ENCODE measurements around the gene CLIC3.

Gene CLIC3

DNA sequence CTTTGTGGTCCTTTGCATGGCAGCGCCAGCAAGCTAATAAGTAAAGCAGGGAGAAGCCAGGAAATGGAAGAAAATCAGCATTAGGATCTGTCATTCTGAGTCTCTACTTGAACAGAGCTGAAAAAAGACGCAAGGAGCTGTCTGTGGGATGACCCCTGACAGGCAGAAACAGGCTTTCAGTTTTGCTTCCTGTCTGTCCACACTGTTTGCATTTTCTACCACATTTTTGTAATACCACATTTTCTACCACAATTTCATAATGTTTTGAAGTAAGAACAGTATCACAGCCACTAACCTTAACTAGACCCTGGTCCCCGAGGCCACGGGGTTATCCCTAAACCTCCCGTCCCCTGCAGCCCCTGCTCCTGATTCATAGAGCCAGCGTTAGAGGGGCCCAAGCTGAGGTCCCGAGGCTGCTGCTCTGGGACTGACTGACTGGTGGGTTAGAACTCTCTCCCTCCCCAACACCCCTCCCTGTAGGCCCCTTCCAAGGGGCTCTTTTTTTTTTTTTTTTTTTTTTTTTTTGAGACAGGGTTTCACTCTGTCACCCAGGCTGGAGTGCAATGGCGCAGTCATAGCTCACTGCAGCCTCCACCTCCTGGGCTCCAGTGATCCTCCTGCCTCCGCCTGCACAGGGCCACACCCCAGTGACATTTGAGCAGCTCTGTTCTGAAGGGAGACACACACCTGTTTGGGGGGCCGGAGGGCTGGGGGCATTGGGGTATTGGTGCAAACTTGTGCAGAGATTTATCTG lies 4.0 kb upstream of the CLIC3 start:
- peak overlapping the region in 1 of 2 donors; percentile 32 for H3K4me3 ChIP-seq (ENCODE audit: low read depth in 1 of 2, low read length in 2 of 2)
- H3K36me3 ChIP-seq (ENCODE audit: control insufficient read depth in 1 of 2, insufficient read depth in 2 of 2, low read length in 2 of 2) = no peaks in the 10 kb centered on the region
- H3K27me3 ChIP-seq (ENCODE audit: control insufficient read depth in 1 of 2, insufficient read depth in 2 of 2, low read length in 2 of 2) = peaks cover 0 to 12% of the 10 kb centered on the region in 2 donors
- no peaks in the 10 kb centered on the region for H3K9me3 ChIP-seq (ENCODE audit: control insufficient read depth in 1 of 2, low read length in 2 of 2)
- peaks cover 20 to 22% of the 10 kb centered on the region in 2 donors for H3K4me1 ChIP-seq (ENCODE audit: control insufficient read depth in 1 of 2, insufficient read depth in 2 of 2, low read length in 2 of 2)
- H3K9ac ChIP-seq (ENCODE audit: low read depth in 1 of 2, low read length in 2 of 2) = peak overlapping the region in 1 of 2 donors; percentile 19
- H3K27ac ChIP-seq (ENCODE audit: low read depth, low read length) = peak overlapping the region; percentile 56

- Histone ChIP-seq H3K9me3 (ENCODE audit: control insufficient read depth in 1 of 2, low read length in 2 of 2) (no peaks in the 10 kb centered on the region), H3K27ac (ENCODE audit: low read depth, low read length) (no peak overlapping the region), H3K4me1 (ENCODE audit: control insufficient read depth in 1 of 2, insufficient read depth in 2 of 2, low read length in 2 of 2) (peaks cover 36 to 44% of the 10 kb centered on the region in 2 donors), H3K9ac (ENCODE audit: low read depth in 1 of 2, low read length in 2 of 2) (no peak overlapping the region), H3K27me3 (ENCODE audit: control insufficient read depth in 1 of 2, insufficient read depth in 2 of 2, low read length in 2 of 2) (peaks cover 0 to 12% of the 10 kb centered on the region in 2 donors), H3K36me3 (ENCODE audit: control insufficient read depth in 1 of 2, insufficient read depth in 2 of 2, low read length in 2 of 2) (peaks cover 0 to 3% of the 10 kb centered on the region in 2 donors), H3K4me3 (ENCODE audit: low read depth in 1 of 2, low read length in 2 of 2) (peak overlapping the region; percentile 10 to 52)
Observed at GRCh38 chr9:136997830-136998234, 1.5 kb upstream of the CLIC3 start.

DNA sequence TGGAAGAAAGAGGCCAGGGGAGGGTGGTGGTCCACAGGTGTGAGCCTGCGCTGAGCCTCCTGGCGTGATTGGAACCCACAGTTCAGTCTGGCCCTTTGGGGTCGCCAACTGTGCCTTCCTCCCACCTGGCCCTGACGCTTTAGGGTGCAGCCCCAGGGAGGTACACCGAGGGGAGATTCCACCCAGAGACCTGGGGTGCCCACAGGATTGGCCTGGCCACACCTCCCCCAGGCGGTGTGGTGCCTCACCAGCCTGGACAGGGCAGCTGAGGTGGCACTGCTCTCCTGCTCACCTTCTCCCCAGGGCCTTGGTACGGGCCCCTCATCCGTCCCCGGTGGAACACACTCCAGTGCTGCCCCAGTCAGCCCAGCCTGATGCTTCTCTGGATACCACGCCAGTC lies 1.0 kb upstream of the CLIC3 start:
- no peaks in the 10 kb centered on the region for H3K9me3 ChIP-seq (ENCODE audit: control insufficient read depth in 1 of 2, low read length in 2 of 2)
- peak overlapping the region in 1 of 2 donors; percentile 12 for H3K9ac ChIP-seq (ENCODE audit: low read depth in 1 of 2, low read length in 2 of 2)
- H3K27ac ChIP-seq (ENCODE audit: low read depth, low read length) = no peak overlapping the region
- H3K27me3 ChIP-seq (ENCODE audit: control insufficient read depth in 1 of 2, insufficient read depth in 2 of 2, low read length in 2 of 2) = peaks cover 0 to 12% of the 10 kb centered on the region in 2 donors
- H3K4me1 ChIP-seq (ENCODE audit: control insufficient read depth in 1 of 2, insufficient read depth in 2 of 2, low read length in 2 of 2) = peaks cover 37 to 48% of the 10 kb centered on the region in 2 donors
- peak overlapping the region; percentile 10 to 52 for H3K4me3 ChIP-seq (ENCODE audit: low read depth in 1 of 2, low read length in 2 of 2)
- peaks cover 0 to 3% of the 10 kb centered on the region in 2 donors for H3K36me3 ChIP-seq (ENCODE audit: control insufficient read depth in 1 of 2, insufficient read depth in 2 of 2, low read length in 2 of 2)

- Histone ChIP-seq H3K27ac (ENCODE audit: low read depth, low read length) (no peak overlapping the region), H3K4me1 (ENCODE audit: control insufficient read depth in 1 of 2, insufficient read depth in 2 of 2, low read length in 2 of 2) (peaks cover 37 to 48% of the 10 kb centered on the region in 2 donors), H3K9ac (ENCODE audit: low read depth in 1 of 2, low read length in 2 of 2) (peak overlapping the region in 1 of 2 donors; percentile 32)
Observed at GRCh38 chr9:136995772-136996311, 526 bp downstream of the CLIC3 start.

GRCh38 chr9:136995362-136995761 lies 1.0 kb downstream of the CLIC3 start:
- no peak overlapping the region for H3K27ac ChIP-seq (ENCODE audit: low read depth, low read length)

More at GRCh38 chr9:136995772-136996311, 526 bp downstream of the CLIC3 start:
- Histone ChIP-seq H3K9me3 (ENCODE audit: control insufficient read depth in 1 of 2, low read length in 2 of 2) (no peaks in the 10 kb centered on the region), H3K36me3 (ENCODE audit: control insufficient read depth in 1 of 2, insufficient read depth in 2 of 2, low read length in 2 of 2) (peaks cover 0 to 3% of the 10 kb centered on the region in 2 donors), H3K27me3 (ENCODE audit: control insufficient read depth in 1 of 2, insufficient read depth in 2 of 2, low read length in 2 of 2) (peaks cover 0 to 12% of the 10 kb centered on the region in 2 donors), H3K4me3 (ENCODE audit: low read depth in 1 of 2, low read length in 2 of 2) (peak overlapping the region in 1 of 2 donors; percentile 53)

GRCh38 chr9:136994888-136995230 lies 1.5 kb downstream of the CLIC3 start:
- peaks cover 37 to 48% of the 10 kb centered on the region in 2 donors for H3K4me1 ChIP-seq (ENCODE audit: control insufficient read depth in 1 of 2, insufficient read depth in 2 of 2, low read length in 2 of 2)

More at GRCh38 chr9:136995362-136995761, 1.0 kb downstream of the CLIC3 start:
- H3K4me3 ChIP-seq (ENCODE audit: low read depth in 1 of 2, low read length in 2 of 2) = no peak overlapping the region
- H3K4me1 ChIP-seq (ENCODE audit: control insufficient read depth in 1 of 2, insufficient read depth in 2 of 2, low read length in 2 of 2) = peaks cover 37 to 48% of the 10 kb centered on the region in 2 donors
- no peaks in the 10 kb centered on the region for H3K9me3 ChIP-seq (ENCODE audit: control insufficient read depth in 1 of 2, low read length in 2 of 2)
- H3K36me3 ChIP-seq (ENCODE audit: control insufficient read depth in 1 of 2, insufficient read depth in 2 of 2, low read length in 2 of 2) = peaks cover 0 to 3% of the 10 kb centered on the region in 2 donors
- peaks cover 0 to 12% of the 10 kb centered on the region in 2 donors for H3K27me3 ChIP-seq (ENCODE audit: control insufficient read depth in 1 of 2, insufficient read depth in 2 of 2, low read length in 2 of 2)
- no peak overlapping the region for H3K9ac ChIP-seq (ENCODE audit: low read depth in 1 of 2, low read length in 2 of 2)

DNA sequence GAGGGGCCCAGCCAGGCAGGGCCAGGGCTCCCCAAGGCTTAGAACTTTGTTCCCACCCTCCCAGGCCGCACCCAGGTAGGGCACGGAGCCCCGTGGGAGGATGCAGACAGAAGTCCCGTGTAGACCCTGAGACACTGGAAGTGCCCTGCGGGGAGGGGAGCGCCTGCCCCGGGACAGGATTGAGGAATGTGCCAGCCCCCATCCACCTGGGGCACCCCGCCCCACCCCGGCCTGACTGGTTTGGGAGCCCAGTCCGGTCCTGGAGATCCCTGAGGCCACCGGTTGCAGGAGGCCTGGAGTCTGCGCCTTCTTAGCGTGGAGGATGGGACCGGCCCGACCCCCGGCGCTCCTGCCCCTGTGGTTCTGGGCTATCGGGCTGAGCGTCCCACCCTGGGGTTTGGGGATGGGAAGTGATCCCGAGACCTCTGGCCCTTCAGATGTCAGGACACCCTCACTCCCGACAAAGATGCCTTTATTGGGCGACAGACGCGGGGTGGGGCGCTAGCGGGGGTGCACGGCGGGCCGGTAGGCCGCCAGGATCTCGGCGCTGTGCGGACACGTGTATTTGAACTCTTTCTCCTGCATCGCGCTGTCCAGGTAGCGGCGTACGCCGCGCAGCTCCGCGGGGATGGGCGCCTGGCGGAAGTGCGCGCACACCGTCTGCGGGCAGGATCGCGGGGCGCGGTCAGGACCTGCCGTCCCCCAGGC lies 2.0 kb downstream of the CLIC3 start:
- Histone ChIP-seq H3K27ac (ENCODE audit: low read depth, low read length) (no peak overlapping the region), H3K4me3 (ENCODE audit: low read depth in 1 of 2, low read length in 2 of 2) (no peak overlapping the region), H3K36me3 (ENCODE audit: control insufficient read depth in 1 of 2, insufficient read depth in 2 of 2, low read length in 2 of 2) (peaks cover 0 to 3% of the 10 kb centered on the region in 2 donors), H3K27me3 (ENCODE audit: control insufficient read depth in 1 of 2, insufficient read depth in 2 of 2, low read length in 2 of 2) (peaks cover 0 to 12% of the 10 kb centered on the region in 2 donors), H3K9me3 (ENCODE audit: control insufficient read depth in 1 of 2, low read length in 2 of 2) (no peaks in the 10 kb centered on the region), H3K4me1 (ENCODE audit: control insufficient read depth in 1 of 2, insufficient read depth in 2 of 2, low read length in 2 of 2) (peaks cover 37 to 48% of the 10 kb centered on the region in 2 donors), H3K9ac (ENCODE audit: low read depth in 1 of 2, low read length in 2 of 2) (no peak overlapping the region)

More at GRCh38 chr9:136994888-136995230, 1.5 kb downstream of the CLIC3 start:
- no peak overlapping the region for H3K9ac ChIP-seq (ENCODE audit: low read depth in 1 of 2, low read length in 2 of 2)
- no peaks in the 10 kb centered on the region for H3K9me3 ChIP-seq (ENCODE audit: control insufficient read depth in 1 of 2, low read length in 2 of 2)
- peaks cover 0 to 3% of the 10 kb centered on the region in 2 donors for H3K36me3 ChIP-seq (ENCODE audit: control insufficient read depth in 1 of 2, insufficient read depth in 2 of 2, low read length in 2 of 2)
- H3K27me3 ChIP-seq (ENCODE audit: control insufficient read depth in 1 of 2, insufficient read depth in 2 of 2, low read length in 2 of 2) = peaks cover 0 to 12% of the 10 kb centered on the region in 2 donors
- H3K27ac ChIP-seq (ENCODE audit: low read depth, low read length) = no peak overlapping the region
- H3K4me3 ChIP-seq (ENCODE audit: low read depth in 1 of 2, low read length in 2 of 2) = no peak overlapping the region

- H3K27me3 ChIP-seq (ENCODE audit: control insufficient read depth in 1 of 2, insufficient read depth in 2 of 2, low read length in 2 of 2) = peaks cover 0 to 12% of the 10 kb centered on the region in 2 donors
- peak overlapping the region; percentile 83 to 87 for H3K4me3 ChIP-seq (ENCODE audit: low read depth in 1 of 2, low read length in 2 of 2)
- peaks cover 0 to 3% of the 10 kb centered on the region in 2 donors for H3K36me3 ChIP-seq (ENCODE audit: control insufficient read depth in 1 of 2, insufficient read depth in 2 of 2, low read length in 2 of 2)
- peak overlapping the region; percentile 66 for H3K27ac ChIP-seq (ENCODE audit: low read depth, low read length)
- peak overlapping the region; percentile 73 for H3K9ac ChIP-seq (ENCODE audit: low read depth in 1 of 2, low read length in 2 of 2)
- peaks cover 37 to 48% of the 10 kb centered on the region in 2 donors for H3K4me1 ChIP-seq (ENCODE audit: control insufficient read depth in 1 of 2, insufficient read depth in 2 of 2, low read length in 2 of 2)
- no peaks in the 10 kb centered on the region for H3K9me3 ChIP-seq (ENCODE audit: control insufficient read depth in 1 of 2, low read length in 2 of 2)
Observed at GRCh38 chr9:136992819-136993369, 3.5 kb downstream of the CLIC3 start.

DNA sequence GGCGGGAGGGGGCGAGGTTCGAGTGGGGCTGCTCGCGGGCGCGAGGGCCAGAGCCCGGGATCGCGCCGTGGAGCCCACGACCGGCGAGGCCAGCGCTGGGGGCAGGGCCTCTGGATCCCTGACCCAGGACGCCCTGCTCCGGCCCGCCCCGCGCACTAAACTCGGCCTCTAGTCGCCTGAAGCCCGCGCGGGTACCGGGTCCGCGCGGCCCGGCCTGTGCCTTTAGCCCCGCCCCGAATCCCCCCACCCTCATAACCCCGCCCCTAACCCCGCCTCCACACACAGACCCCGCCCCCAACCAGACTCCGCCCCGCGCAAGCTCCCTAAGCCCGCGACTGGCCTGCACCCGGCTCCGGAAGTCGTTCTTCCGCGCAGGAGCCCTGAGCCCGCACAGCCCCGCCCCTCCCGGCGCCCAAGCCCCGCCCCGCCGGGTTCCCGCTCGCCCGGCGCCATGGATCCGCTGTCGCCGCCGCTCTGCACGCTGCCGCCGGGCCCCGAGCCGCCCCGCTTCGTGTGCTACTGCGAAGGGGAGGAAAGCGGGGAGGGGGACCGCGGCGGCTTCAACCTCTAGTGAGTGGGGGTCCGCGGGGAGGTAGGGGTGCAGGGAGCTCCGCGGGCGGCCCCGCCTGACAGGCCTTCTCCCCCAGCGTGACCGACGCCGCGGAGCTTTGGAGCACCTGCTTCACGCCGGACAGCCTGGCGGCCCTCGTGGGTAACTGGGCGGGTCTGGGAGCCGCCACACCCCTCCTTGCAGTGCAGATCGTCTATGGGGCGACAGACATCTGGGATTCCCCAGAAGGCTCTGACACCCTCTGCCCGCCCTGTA lies 4.2 kb downstream of the CLIC3 start, which contains the start of gene PAXX:
Gene PAXX (plus strand): TSS at position 430 of the 826 bp plus-strand sequence. CDS start 22 bp downstream, at position 452.
- Histone ChIP-seq H3K9me3 (ENCODE audit: control insufficient read depth in 1 of 2, low read length in 2 of 2) (no peaks in the 10 kb centered on the region), H3K9ac (ENCODE audit: low read depth in 1 of 2, low read length in 2 of 2) (peak within 1 kb of the TSS; percentile 73), H3K36me3 (ENCODE audit: control insufficient read depth in 1 of 2, insufficient read depth in 2 of 2, low read length in 2 of 2) (peaks cover 0 to 3% of the 10 kb centered on the region in 2 donors), H3K4me3 (ENCODE audit: low read depth in 1 of 2, low read length in 2 of 2) (peak within 1 kb of the TSS; percentile 83 to 87), H3K27me3 (ENCODE audit: control insufficient read depth in 1 of 2, insufficient read depth in 2 of 2, low read length in 2 of 2) (peaks cover 0 to 7% of the 10 kb centered on the region in 2 donors), H3K27ac (ENCODE audit: low read depth, low read length) (peak within 1 kb of the TSS; percentile 85), H3K4me1 (ENCODE audit: control insufficient read depth in 1 of 2, insufficient read depth in 2 of 2, low read length in 2 of 2) (peaks cover 32 to 42% of the 10 kb centered on the region in 2 donors)

Data from duodenal mucosa (tissue), 2 donors.